ENCODE results near the gene PPP1R14B.

- TF ChIP-seq POLR2A (IDR thresholded peaks at IDR 0.05; ENCODE audit: low read depth, low read length), result no peak
- no peak for TF ChIP-seq POLR2AphosphoS5 (IDR thresholded peaks at IDR 0.05; ENCODE audit: low read depth, low read length)
- no peak for TF ChIP-seq SPI1 (IDR thresholded peaks at IDR 0.05; ENCODE audit: low read depth, low read length)
Observed at GRCh38 chr11:64247729-64248531, 1.2 kb upstream of the PPP1R14B start.
